MCF 10A (cell line): Measurements from ENCODE around the gene NTMT1. TPM values are rescaled to one million over a fixed set of nuclear protein-coding genes. Genes with fewer than 3 reads are reported as not detected.

Experiments
- BruUV-seq: library from RNA; stranded (reverse); fragments of 400-500 nt; replicated peaks from 2 replicates; lab custom pipeline; 2021; lab: Mats Ljungman, UMichigan
- CTCF ChIA-PET: fragments of 300-600 bp; sonication (Branson Sonifier 250); formaldehyde crosslinking; extraction: SDS; loops from one replicate; lab custom pipeline; 2021; ENCODE audit warnings: antibody characterized with exemption, inconsistent platforms; lab: Yijun Ruan, JAX
- POLR2A ChIA-PET: fragments of 300-600, 350-650 bp; sonication (Branson Sonifier 250); formaldehyde crosslinking; extraction: SDS; loops from one replicate; lab custom pipeline; 2020; ENCODE audit warnings: antibody characterized with exemption, inconsistent platforms; lab: Yijun Ruan, JAX
- DNase-seq: peaks from one replicate; pipeline ENCODE4 v3.0.0-alpha.2; 2018; ENCODE audit not compliant: unreplicated experiment
- H3K27ac Mint-ChIP-seq: one replicate; pipeline ENCODE4 v1.8.0; 2022; ENCODE audit warnings: mild to moderate bottlenecking, low read depth, mixed read lengths; ENCODE audit not compliant: unreplicated experiment
- H3K27me3 Mint-ChIP-seq: one replicate; pipeline ENCODE4 v1.8.0; 2022; ENCODE audit warnings: mixed read lengths; ENCODE audit not compliant: insufficient read depth, unreplicated experiment
- H3K36me3 Mint-ChIP-seq: one replicate; pipeline ENCODE4 v1.8.0; 2022; ENCODE audit warnings: mild to moderate bottlenecking, moderate library complexity, mixed read lengths; ENCODE audit not compliant: insufficient read depth, unreplicated experiment
- H3K4me1 Mint-ChIP-seq: one replicate; pipeline ENCODE4 v1.8.0; 2022; ENCODE audit warnings: mixed read lengths; ENCODE audit not compliant: insufficient read depth, unreplicated experiment
- H3K4me3 Mint-ChIP-seq: one replicate; pipeline ENCODE4 v1.8.0; 2022; ENCODE audit warnings: mild to moderate bottlenecking, moderate library complexity, mixed read lengths; ENCODE audit not compliant: unreplicated experiment
- H3K9me3 Mint-ChIP-seq: one replicate; pipeline ENCODE4 v1.8.0; 2022; ENCODE audit warnings: mixed read lengths; ENCODE audit not compliant: unreplicated experiment
- CTCF ChIP-seq: fragments of 200-600 bp; IDR thresholded peaks from one replicate; pipeline ENCODE4 v1.8.0; 2022; ENCODE audit warnings: antibody characterized with exemption, mild to moderate bottlenecking; ENCODE audit not compliant: unreplicated experiment
- intact Hi-C: fragments of 100-400 bp; cut with micrococcal nuclease; formaldehyde crosslinking; loops from 2 replicates; pipeline ENCODE4 v1.14.1; 2022
- total RNA-seq: library from RNA; stranded (reverse); gene quantifications from 2 replicates; pipeline ENCODE4 v1.2.3, GENCODE V29; 2022

NTMT1 gene
- total RNA-seq, 1 experiment from 2014 or later = 49.2 TPM

- POLR2A ChIA-PET = no interaction called here
- TF ChIP-seq CTCF = no peak
- Mint-ChIP-seq H3K27me3 (peaks cover 46% of the 10 kb centered on the region), H3K36me3 (no peaks in the 10 kb centered on the region), H3K4me3 (no peak overlapping the region), H3K27ac (no peak overlapping the region), H3K9me3 (no peaks in the 10 kb centered on the region), H3K4me1 (no peaks in the 10 kb centered on the region)
- intact Hi-C loops = no loop called here
- no peak for DNase-seq
- CTCF ChIA-PET = no interaction called here
- BruUV-seq = no TSS peak
Observed at GRCh38 chr9:129679537-129679936, 53.6 kb downstream of the NTMT1 start.

GRCh38 chr9:129681924-129682323, 56.0 kb downstream of the NTMT1 start:
- peaks cover 31% of the 10 kb centered on the region for H3K27me3 Mint-ChIP-seq
- no peak overlapping the region for H3K27ac Mint-ChIP-seq
- H3K4me3 Mint-ChIP-seq = no peak overlapping the region
- H3K9me3 Mint-ChIP-seq = no peaks in the 10 kb centered on the region
- ChIA-PET POLR2A (no interaction called here), CTCF (no interaction called here)
- no peak for TF ChIP-seq CTCF
- no TSS peak for BruUV-seq
- DNase-seq = no peak
- no peaks in the 10 kb centered on the region for H3K36me3 Mint-ChIP-seq
- intact Hi-C loops = no loop called here
- peaks cover 7% of the 10 kb centered on the region for H3K4me1 Mint-ChIP-seq

- Mint-ChIP-seq H3K9me3 (no peaks in the 10 kb centered on the region), H3K36me3 (no peaks in the 10 kb centered on the region), H3K27ac (no peak overlapping the region), H3K27me3 (peaks cover 26% of the 10 kb centered on the region), H3K4me1 (peaks cover 7% of the 10 kb centered on the region), H3K4me3 (no peak overlapping the region)
- BruUV-seq = no TSS peak
- ChIA-PET POLR2A (no interaction called here), CTCF (interaction anchor here (1.5 kb wide), 1 partner anchor 101 kb away, joined by 5 read pairs; no protein-coding TSS in a partner anchor)
- peak; percentile 17 for DNase-seq
- no peak for TF ChIP-seq CTCF
- intact Hi-C loops = no loop called here
Observed at GRCh38 chr9:129682381-129682780, 56.4 kb downstream of the NTMT1 start.

GRCh38 chr9:129685220-129685932, 59.4 kb downstream of the NTMT1 start:
- POLR2A ChIA-PET = interaction anchor here (1.4 to 1.5 kb wide), 2 partner anchors 10 to 507 kb away, joined by 3 read pairs; partner anchors contain the start of gene IER5L

More at GRCh38 chr9:129685220-129685932, 59.4 kb downstream of the NTMT1 start:
- DNase-seq = peak; percentile 79
- intact Hi-C loops = no loop called here
- no peaks in the 10 kb centered on the region for H3K9me3 Mint-ChIP-seq
- H3K4me3 Mint-ChIP-seq = no peak overlapping the region
- peaks cover 7% of the 10 kb centered on the region for H3K27me3 Mint-ChIP-seq
- peaks cover 7% of the 10 kb centered on the region for H3K4me1 Mint-ChIP-seq
- CTCF ChIA-PET = no interaction called here
- no TSS peak for BruUV-seq
- no peak for TF ChIP-seq CTCF
- H3K27ac Mint-ChIP-seq = no peak overlapping the region
- H3K36me3 Mint-ChIP-seq = no peaks in the 10 kb centered on the region

Other genes starting within 250 kb of the NTMT1 start
- gene C9orf50, start 5.1 kb upstream of the NTMT1 start, total RNA-seq = 0.20 TPM in 1 of 2 replicates, not detected in the other
- gene ASB6, start 16.0 kb downstream of the NTMT1 start, total RNA-seq = 14.4 TPM in 2 replicates
- gene PRRX2, start 39.5 kb downstream of the NTMT1 start, total RNA-seq = not detected in 2 replicates
- 74.0 and 96.6 TPM in 2 replicates for gene PTGES, start 126.9 kb downstream of the NTMT1 start, total RNA-seq
- 14.7 and 14.8 TPM in 2 replicates for gene TOR1B, start 177.0 kb downstream of the NTMT1 start, total RNA-seq
- 33.6 and 40.4 TPM in 2 replicates for gene TOR1A, start 198.0 kb downstream of the NTMT1 start, total RNA-seq
- 27.6 and 30.0 TPM in 2 replicates for gene C9orf78, start 209.1 kb downstream of the NTMT1 start, total RNA-seq
- gene USP20, start 209.3 kb downstream of the NTMT1 start, total RNA-seq = 14.7 and 17.1 TPM in 2 replicates